NCI-H345 treated with DMSO at 0.1 percent for 48 hours (cell line): Measurements from ENCODE around the gene PSMC1.
A peak's percentile ranks its signal among the peaks of the same experiment; 100 is the strongest.
"Not testable (repeated sequence)": the region's sequence is repeated elsewhere in the genome, so short reads cannot be mapped to it uniquely, and the experiment has no call there.

Source experiments
- DNase-seq: peaks from one replicate; lab custom pipeline; 2025; ENCODE audit not compliant: unreplicated experiment; lab: John Stamatoyannopoulos, UW

The PSMC1 gene

GRCh38 chr14:90256354-90257131 is at the start of gene PSMC1:
Gene PSMC1 (plus strand): TSS chr14:90256553. CDS start chr14:90256598, 45 bp downstream.
- DNase-seq: peak; percentile 85

GRCh38 chr14:90213099-90213748 is 43.1 kb upstream of the PSMC1 start:
- DNase-seq: no peak

- DNase-seq: no peak
Observed at GRCh38 chr14:90228478-90228877, 27.9 kb upstream of the PSMC1 start.

DNA sequence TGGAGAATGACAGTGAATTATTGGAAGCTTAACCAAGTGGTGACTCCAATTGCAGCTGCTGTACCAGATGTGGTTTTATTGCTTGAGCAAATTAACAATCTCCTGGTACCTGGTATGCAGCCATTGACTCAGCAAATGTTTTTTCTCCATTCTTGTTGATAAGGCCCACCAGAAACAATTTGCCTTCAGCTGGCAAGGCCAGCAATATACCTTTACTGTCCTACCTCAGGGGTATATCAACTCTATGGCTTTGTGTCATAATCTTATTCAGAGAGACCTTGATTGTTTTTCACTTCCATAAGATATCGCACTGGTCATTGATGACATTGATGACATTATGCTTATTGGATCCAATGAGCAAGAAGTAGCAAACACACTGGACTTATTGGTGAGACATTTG is 26.4 kb upstream of the PSMC1 start:
- DNase-seq: not testable (repeated sequence)

DNA sequence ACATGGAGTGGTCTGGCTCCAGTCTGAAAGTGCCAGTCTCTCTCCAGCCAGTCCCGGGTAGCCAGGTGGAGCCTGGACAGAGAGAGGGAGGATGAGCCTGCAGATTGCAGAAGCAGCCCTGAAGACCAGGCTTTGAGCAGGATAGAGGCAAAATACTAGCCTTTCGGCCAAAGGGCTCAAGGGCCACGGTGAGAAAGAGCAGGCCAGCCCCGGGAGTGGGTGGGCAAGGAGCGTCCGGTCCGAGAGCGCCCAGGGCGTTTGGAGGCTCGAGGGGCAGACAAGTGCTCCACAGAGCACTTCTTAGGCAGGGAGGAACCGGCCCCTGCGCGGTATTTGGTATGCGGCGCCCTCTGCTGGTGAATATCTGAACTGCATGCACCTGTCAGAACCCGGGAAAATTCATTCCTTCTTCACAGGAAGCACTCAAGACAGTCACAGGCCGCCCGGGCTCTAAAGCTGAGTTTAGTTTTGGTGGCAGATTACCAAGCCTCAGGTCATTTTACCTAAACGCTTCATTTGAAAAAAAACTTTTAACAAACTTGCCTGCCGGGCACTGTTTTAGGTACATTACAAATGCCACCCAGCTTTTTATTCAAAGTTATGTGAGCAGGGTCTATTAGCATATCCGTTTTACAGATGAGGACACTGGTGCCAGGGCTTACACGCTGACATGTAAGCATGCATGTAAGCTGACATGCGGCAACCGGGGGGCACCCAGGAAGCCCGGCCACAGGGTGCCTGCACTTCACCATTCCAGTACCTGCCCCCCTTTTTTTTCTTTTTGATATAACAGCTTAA is 21.0 kb upstream of the PSMC1 start:
- DNase-seq: peak; percentile 49

DNA sequence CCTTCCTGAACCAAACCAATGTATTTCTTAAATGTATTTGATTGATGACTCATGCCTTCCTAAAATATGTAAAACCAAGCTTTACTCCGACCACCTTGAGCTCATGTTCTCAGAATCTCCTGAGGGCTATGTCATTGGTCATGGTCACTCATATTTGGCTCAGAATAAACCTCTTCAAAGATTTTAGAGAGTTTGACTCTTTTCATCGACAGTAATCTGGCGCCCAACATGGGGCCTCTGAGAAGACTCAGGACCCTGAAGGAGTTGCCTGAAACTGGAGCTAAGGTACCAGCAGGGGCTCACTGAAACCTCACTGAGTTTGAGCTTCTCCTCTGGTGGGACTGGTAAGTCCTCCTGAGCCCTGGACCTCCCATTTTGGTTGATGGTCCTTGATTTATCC is 17.2 kb upstream of the PSMC1 start:
- no peak for DNase-seq

DNA sequence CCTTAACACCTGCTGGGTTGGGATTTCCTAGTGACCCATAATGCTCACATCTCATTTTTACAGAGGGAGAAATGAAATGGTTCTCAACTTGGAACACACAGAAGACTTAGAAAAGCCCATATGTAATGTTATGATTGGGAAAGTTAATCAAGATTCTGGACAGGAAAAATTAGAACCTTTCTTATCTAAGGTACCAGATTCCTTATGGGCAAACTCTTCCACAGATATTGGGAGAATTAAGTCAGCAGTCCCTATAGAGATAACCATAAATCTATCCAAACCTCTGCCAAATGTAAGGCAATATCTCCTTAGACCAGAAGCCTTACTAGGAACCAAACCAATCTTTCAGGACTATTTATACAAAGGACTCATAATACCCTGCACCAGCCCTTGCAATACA is 13.9 kb upstream of the PSMC1 start:
- no peak for DNase-seq

DNA sequence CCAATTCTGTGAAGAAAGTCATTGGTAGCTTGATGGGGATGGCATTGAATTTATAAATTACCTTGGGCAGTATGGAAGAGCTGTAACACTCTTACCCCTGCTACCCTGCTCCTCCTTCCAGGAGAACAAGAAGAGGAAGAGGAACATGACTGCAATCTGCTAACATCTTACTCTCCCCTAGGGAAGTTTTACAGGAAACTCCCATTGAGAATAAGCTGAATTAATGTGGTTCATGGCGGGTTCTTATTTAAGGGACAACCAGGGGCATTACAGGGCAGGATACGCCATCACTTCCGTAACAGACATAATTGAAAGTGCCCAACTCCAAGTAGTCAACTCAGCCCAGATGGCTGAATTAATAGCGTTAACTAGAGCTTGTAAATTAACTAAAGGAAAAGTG is 9.4 kb upstream of the PSMC1 start:
- no peak for DNase-seq

DNA sequence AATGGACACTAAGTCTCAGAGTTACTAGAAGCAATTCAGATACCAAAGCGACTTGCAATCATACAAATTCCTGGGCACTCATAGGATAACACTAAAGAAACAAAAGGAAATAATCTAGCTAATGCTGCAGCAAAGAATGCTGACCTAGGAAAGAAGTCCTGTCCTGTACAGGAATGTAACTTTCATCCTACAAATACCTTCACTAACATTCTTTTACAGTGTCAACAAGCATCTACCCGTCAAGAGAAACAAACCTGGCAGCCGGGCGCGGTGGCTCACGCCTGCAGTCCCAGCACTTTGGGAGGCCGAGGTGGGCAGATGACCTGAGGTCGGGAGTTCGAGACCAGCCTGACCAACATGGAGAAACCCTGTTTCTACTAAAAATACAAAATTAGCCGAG is 8.9 kb upstream of the PSMC1 start:
- not testable (repeated sequence) for DNase-seq

- DNase-seq: no peak
Observed at GRCh38 chr14:90248594-90248993, 7.8 kb upstream of the PSMC1 start.

DNA sequence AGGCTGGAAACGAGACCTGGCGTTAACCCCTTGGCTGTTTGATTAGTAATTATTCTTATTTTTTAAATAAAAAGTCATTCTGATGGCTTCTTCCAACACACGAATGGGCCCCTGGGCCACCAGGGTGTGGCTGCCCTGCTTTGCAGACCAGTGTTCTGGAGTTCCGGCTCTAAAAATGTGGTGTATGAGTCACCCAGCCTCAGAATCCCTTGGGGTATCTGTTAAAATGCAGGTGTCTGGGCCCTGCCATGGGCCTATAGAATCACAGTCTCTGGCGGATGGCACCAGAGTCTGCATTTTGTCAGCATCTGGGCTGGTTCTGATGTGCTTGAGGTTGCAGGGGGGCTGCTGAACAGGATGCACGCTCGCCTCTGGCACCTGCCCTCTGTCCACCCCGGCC is 2.5 kb upstream of the PSMC1 start:
- DNase-seq: no peak

GRCh38 chr14:90255871-90256270 is 482 bp upstream of the PSMC1 start:
- no peak for DNase-seq

- DNase-seq: no peak
Observed at GRCh38 chr14:90263748-90264449, 7.5 kb downstream of the PSMC1 start.

DNA sequence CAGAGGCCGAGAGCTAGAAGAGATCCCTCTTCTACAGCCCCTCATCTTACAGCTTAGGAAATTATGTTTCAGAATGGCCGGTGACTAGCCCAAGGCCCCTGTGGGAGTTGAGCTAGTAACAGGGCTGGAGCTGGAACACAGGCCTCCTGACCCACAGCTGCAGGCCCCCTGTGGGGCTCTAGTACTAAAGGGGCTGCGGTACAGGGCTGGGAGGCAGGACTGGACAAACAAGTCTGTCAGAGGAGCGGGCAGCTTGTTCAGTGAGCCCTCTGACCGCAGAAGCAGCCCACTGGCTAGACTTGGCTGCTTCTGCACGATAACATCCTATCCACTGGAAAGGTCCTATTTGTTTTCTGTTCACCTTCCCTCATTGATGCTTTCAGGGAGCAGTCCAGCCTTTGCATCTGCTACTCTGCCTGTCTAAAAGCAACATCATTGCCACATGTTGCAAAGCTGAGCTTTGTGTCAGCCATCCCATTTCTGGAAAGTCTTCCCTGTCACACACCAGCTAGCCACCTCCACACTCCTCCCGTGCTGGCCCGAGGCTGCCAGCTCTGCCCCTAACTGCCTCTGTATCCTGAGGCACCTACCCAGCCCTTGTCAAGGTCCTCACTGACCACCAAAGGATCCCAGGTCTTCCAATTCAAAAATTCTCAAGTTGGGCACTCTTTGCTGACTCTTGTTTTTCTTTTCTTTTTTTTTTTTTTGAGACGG is 10.2 kb downstream of the PSMC1 start:
- DNase-seq: no peak

GRCh38 chr14:90268420-90268819 is 12.1 kb downstream of the PSMC1 start:
- DNase-seq: no peak

DNA sequence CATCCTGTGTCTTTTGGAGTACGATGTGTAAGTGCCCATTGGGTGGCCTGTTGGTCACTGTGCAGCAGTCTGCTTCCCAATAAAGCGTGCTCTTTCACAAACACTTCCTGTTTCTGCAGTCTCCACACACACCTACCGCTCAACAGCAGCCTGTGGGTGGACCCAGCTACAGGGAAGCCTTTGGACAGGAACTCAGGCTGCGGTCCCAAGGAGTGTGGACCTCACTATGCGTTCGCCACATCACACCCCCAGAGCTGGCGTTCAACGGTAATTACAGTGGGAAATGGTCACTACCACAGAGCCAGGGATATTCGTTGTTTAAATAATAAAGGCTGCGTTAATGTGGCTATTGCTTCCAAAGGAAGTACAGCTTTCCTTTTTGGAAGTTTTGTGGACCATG is 16.2 kb downstream of the PSMC1 start:
- no peak for DNase-seq

DNA sequence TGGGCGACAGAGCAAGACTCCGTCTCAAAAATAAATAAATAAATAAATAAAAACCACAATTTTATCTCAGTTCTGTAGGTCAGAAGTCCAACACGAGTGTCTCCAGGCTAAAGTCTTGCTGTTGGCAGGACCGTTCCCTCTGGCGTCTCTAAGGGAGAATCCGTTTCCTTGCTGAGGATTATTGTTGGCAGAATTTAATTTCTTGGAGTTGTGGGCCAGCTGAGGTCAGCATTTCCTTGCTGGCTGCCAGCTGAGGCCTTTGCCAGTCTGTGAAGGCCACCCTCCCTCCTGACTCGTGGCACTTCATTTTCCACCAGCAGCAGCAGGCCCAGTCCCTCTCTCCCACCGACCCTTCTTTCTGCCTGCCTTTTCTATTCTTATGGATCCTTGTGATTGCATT is 17.2 kb downstream of the PSMC1 start:
- no peak for DNase-seq

- no peak for DNase-seq
Observed at GRCh38 chr14:90274019-90274418, 17.7 kb downstream of the PSMC1 start.

DNA sequence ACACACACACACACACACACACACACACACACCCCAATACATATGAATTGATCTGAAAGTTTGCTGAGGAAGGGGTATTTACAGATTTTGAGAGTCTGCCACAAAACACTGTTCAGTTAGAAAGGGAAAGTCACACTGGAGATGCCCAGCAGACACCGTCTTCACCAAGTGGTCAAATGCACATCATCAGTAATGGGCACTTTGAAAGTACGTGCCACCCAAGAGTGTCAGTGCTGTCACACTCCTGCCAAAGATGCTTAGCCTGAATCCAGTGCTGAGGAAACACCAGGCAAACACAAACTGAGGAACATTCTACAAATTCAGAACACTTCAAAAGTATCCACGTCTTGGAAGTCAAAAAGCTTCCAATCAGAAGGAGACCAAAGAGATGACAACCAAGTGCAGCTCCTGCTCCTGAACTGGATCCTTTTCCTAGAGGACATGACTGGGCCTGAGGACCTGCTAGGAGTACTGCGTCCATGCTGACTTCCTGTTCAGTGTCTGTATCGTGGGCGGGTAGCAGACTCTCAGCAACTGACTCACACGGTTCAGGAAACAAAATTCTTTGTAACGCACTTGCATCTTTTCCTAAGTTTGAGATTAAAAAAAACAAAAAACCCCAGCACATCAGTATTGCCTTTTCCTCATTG is 18.6 kb downstream of the PSMC1 start:
- no peak for DNase-seq

- no peak for DNase-seq
Observed at GRCh38 chr14:90275458-90275814, 19.1 kb downstream of the PSMC1 start.
